ENCODE measurements around the gene P2RY12. TPM values are rescaled to one million over a fixed set of nuclear protein-coding genes. Genes with fewer than 3 reads are reported as not detected.
A peak's percentile ranks its signal among the peaks of the same experiment; 100 is the strongest.

P2RY12 gene
- total and polyA plus RNA-seq, 2 donors (not counting 1 experiment from before 2014, with no cell fraction given), result 0.34 to 2.5 TPM

- Histone ChIP-seq H3K4me3 (replicated peaks in 1 of 4; ENCODE audit: control extremely low read depth in 1 of 4, insufficient read depth in 1 of 4, low read depth in 3 of 4, low read length in 4 of 4) (no peak overlapping the region), H3K9me3 (ENCODE audit: control insufficient read depth, insufficient read depth, low read depth, low read length) (no peaks in the 10 kb centered on the region), H3K36me3 (ENCODE audit: control insufficient read depth, insufficient read depth, low read length) (no peaks in the 10 kb centered on the region), H4K20me1 (ENCODE audit: control insufficient read depth, extremely low read depth, insufficient read depth, low read length) (no peaks in the 10 kb centered on the region), H3K9ac (ENCODE audit: insufficient read depth, low read length) (no peak overlapping the region), H3K4me2 (ENCODE audit: extremely low read depth, insufficient read depth, low read length) (no peak overlapping the region), H2AFZ (ENCODE audit: low read length) (no peak overlapping the region), H3K4me1 (ENCODE audit: control insufficient read depth, extremely low read depth, insufficient read depth, low read length) (peaks cover 5% of the 10 kb centered on the region), H3K27ac (ENCODE audit: insufficient read depth, low read length) (no peak overlapping the region), H3K79me2 (ENCODE audit: control insufficient read depth, insufficient read depth, low read length) (no peaks in the 10 kb centered on the region), H3K27me3 (ENCODE audit: control insufficient read depth, insufficient read depth, low read length) (no peaks in the 10 kb centered on the region)
- TF ChIP-seq CTCF (conservative IDR thresholded peaks at IDR 0.05 in 1 of 2, IDR thresholded peaks at IDR 0.05 in 1 of 2; ENCODE audit: low read depth in 1 of 2, low read length in 2 of 2) (no peak), EZH2 (IDR thresholded peaks at IDR 0.05; ENCODE audit: low read length, missing control alignments) (no peak)
- no peak for DNase-seq (ENCODE audit: low read depth in 2 of 2)
Measured at GRCh38 chr3:151330379-151330778, 54.2 kb downstream of the P2RY12 start.

DNA sequence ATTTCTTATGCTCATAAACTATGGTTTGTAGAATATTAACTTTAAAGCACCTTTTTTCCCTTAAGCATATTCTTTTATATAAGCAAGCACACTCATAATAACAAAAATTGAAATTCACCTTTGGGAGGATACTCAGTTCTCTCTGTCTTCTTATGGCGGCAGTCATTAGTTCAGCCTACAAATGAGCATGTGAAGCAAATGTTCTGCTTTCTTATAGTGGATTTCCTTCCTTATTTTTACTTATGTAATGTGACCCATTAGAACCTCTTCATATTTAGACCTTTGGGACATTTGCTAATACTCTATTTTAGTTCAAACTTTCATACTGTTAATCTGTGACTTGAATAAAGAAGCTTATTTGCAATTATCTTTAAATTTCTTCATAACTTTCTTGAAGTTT, 55.2 kb downstream of the P2RY12 start, which contains the start of gene P2RY13:
TSS of gene P2RY13 (minus strand) at position 187 of the 400 bp plus-strand sequence. CDS start at position 166, 21 bp downstream.
- Histone ChIP-seq H2AFZ (ENCODE audit: low read length) (no peak within 1 kb of the TSS), H3K4me3 (replicated peaks in 1 of 4; ENCODE audit: control extremely low read depth in 1 of 4, insufficient read depth in 1 of 4, low read depth in 3 of 4, low read length in 4 of 4) (no peak within 1 kb of the TSS)
- no peak for TF ChIP-seq EZH2 (IDR thresholded peaks at IDR 0.05; ENCODE audit: low read length, missing control alignments)
- TF ChIP-seq CTCF (conservative IDR thresholded peaks at IDR 0.05 in 1 of 2, IDR thresholded peaks at IDR 0.05 in 1 of 2; ENCODE audit: low read depth in 1 of 2, low read length in 2 of 2), result no peak

DNA sequence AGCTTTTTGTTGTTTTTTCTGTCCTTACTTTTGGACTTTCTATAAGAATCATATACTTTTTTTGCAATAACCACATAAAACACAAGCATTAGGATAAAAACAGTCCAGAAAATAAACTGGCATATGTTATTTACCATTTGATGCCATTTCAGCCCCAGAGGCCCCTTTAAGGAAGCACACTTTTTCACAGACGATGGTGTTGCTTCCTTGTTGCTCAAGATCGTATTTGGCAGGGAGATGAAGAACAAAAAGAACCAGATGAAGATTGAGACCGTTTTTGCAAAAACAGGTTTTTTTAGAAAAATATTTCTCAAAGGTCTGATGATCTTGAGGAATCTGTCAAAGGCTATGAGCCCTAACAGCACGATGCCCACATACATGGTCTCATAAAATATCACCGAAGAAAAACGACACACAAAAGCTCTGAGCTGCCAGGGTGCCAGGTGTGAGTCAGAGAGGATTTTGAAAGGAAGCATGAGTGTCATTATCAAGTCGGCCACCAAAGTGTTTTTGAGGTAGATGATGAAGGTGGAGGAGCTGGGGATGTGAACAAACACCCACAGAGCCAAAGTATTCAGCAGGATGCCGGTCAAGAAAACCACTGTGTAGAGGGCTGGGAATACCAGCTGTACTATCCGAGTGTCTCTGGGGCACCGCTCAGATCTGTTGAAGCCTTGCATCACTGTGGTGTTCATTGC, 56.1 kb downstream of the P2RY12 start:
- no peaks in the 10 kb centered on the region for H3K79me2 ChIP-seq (ENCODE audit: control insufficient read depth, insufficient read depth, low read length)
- DNase-seq (ENCODE audit: low read depth in 2 of 2), result peak in 1 of 2 donors; percentile 44
- H3K4me2 ChIP-seq (ENCODE audit: extremely low read depth, insufficient read depth, low read length), result no peak overlapping the region
- no peak overlapping the region for H3K4me3 ChIP-seq (replicated peaks in 1 of 4; ENCODE audit: control extremely low read depth in 1 of 4, insufficient read depth in 1 of 4, low read depth in 3 of 4, low read length in 4 of 4)
- TF ChIP-seq EZH2 (IDR thresholded peaks at IDR 0.05; ENCODE audit: low read length, missing control alignments), result no peak
- no peaks in the 10 kb centered on the region for H3K27me3 ChIP-seq (ENCODE audit: control insufficient read depth, insufficient read depth, low read length)
- peaks cover 5% of the 10 kb centered on the region for H3K4me1 ChIP-seq (ENCODE audit: control insufficient read depth, extremely low read depth, insufficient read depth, low read length)
- H3K36me3 ChIP-seq (ENCODE audit: control insufficient read depth, insufficient read depth, low read length), result no peaks in the 10 kb centered on the region
- H2AFZ ChIP-seq (ENCODE audit: low read length), result no peak overlapping the region
- H3K9me3 ChIP-seq (ENCODE audit: control insufficient read depth, insufficient read depth, low read depth, low read length), result no peaks in the 10 kb centered on the region
- no peak overlapping the region for H3K9ac ChIP-seq (ENCODE audit: insufficient read depth, low read length)
- no peaks in the 10 kb centered on the region for H4K20me1 ChIP-seq (ENCODE audit: control insufficient read depth, extremely low read depth, insufficient read depth, low read length)
- H3K27ac ChIP-seq (ENCODE audit: insufficient read depth, low read length), result no peak overlapping the region

More for the DNA sequence above, 55.2 kb downstream of the P2RY12 start, which contains the start of gene P2RY13:
- Histone ChIP-seq H3K9ac (ENCODE audit: insufficient read depth, low read length) (no peak within 1 kb of the TSS), H3K27me3 (ENCODE audit: control insufficient read depth, insufficient read depth, low read length) (no peaks in the 10 kb centered on the region), H3K9me3 (ENCODE audit: control insufficient read depth, insufficient read depth, low read depth, low read length) (no peaks in the 10 kb centered on the region), H3K4me2 (ENCODE audit: extremely low read depth, insufficient read depth, low read length) (no peak within 1 kb of the TSS), H3K27ac (ENCODE audit: insufficient read depth, low read length) (no peak within 1 kb of the TSS), H3K4me1 (ENCODE audit: control insufficient read depth, extremely low read depth, insufficient read depth, low read length) (peaks cover 5% of the 10 kb centered on the region), H4K20me1 (ENCODE audit: control insufficient read depth, extremely low read depth, insufficient read depth, low read length) (no peaks in the 10 kb centered on the region), H3K79me2 (ENCODE audit: control insufficient read depth, insufficient read depth, low read length) (no peaks in the 10 kb centered on the region), H3K36me3 (ENCODE audit: control insufficient read depth, insufficient read depth, low read length) (no peaks in the 10 kb centered on the region)
- no peak for DNase-seq (ENCODE audit: low read depth in 2 of 2)

Measured in fibroblast of lung (primary cell).